ENCODE results near the gene QRSL1. TPM values are rescaled to one million over a fixed set of nuclear protein-coding genes. Genes with fewer than 3 reads are reported as not detected.

The QRSL1 gene
- total and polyA plus RNA-seq, 7 donors: 8.3 to 15.6 (median 9.4) TPM

DNA sequence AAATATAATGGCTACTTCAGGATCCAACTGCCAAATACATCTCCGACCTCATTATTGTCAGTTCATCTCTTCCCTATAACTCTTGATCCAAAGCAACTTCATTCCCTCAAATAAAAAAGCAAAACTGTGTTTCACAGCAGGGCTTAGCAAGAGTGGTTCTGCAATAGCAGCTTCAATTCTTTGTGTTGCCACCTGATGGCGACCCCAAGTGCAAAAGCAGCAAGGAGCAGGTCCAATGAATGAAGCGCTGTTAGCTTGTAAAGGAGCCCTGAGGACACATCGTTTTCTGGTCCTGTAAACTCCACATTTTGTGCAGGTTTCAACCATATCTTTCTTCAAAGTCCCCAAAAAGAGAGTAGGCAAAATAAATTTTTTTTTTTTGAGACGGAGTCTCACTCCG is 19.7 kb upstream of the QRSL1 start:
- 72 to 78% methylated on average over 6 of the region's 6 CpGs for WGBS, 2 donors
- Histone ChIP-seq H3K4me1 (no peaks in the 10 kb centered on the region), H3K9me3 (no peaks in the 10 kb centered on the region), H3K27ac (no peak overlapping the region), H3K4me3 (no peak overlapping the region), H3K27me3 (no peaks in the 10 kb centered on the region), H3K36me3 (peaks cover 0 to 18% (median 0%) of the 10 kb centered on the region in 4 donors)
- no peak for DNase-seq
- no peak for TF ChIP-seq POLR2AphosphoS5 (IDR thresholded peaks at IDR 0.05)
- no peak for TF ChIP-seq POLR2A (IDR thresholded peaks at IDR 0.05)
- no peak for TF ChIP-seq CTCF (IDR thresholded peaks at IDR 0.05)
- TF ChIP-seq EP300 (IDR thresholded peaks at IDR 0.05): no peak
- intact Hi-C loops (cut with DNase I): no loop called here

GRCh38 chr6:106611030-106611429 is 18.3 kb upstream of the QRSL1 start:
- no peak for DNase-seq
- Histone ChIP-seq H3K9me3 (no peaks in the 10 kb centered on the region), H3K27me3 (no peaks in the 10 kb centered on the region), H3K27ac (no peak overlapping the region), H3K4me3 (no peak overlapping the region), H3K36me3 (peaks cover 0 to 21% (median 0%) of the 10 kb centered on the region in 4 donors), H3K4me1 (no peaks in the 10 kb centered on the region)
- intact Hi-C loops (cut with DNase I): no loop called here
- 96 to 97% methylated on average over 2 of the region's 2 CpGs for WGBS, 2 donors
- no peak for TF ChIP-seq POLR2A (IDR thresholded peaks at IDR 0.05)
- no peak for TF ChIP-seq POLR2AphosphoS5 (IDR thresholded peaks at IDR 0.05)
- TF ChIP-seq CTCF (IDR thresholded peaks at IDR 0.05): no peak
- TF ChIP-seq EP300 (IDR thresholded peaks at IDR 0.05): no peak

DNA sequence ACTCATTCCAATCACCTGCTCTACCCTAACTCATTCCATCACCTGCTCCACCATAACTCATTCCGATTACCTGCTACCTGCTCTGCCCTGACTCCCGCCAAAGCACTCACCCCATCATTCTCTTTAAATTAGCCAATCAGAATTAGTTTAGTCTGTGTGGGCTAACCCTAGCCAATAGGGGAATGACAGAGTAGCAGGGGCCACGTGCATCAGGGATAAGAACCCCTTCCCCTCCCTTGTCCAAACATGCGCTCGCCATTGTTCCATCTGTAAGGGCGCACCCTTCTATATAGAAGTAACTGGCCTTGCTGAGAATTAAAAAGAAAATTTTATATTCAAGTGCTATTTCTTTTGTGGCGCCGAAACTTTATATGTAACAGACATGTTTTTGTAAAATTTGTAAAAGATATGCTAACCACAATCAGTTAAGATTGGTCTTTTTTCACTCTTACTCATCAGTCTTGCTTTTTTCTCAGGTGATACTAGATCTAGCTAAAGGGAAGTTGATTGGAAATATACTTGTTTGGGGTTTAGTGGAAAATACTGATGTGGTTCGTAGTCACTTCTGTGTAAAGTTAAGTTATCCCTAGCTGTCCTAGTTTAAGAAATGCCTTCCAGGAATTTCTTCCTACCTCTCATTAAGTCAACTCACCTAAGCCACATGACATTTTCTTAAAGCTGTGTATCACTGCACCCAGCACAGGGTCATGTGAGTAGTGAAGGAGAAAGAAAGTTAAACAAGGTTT is 16.5 kb upstream of the QRSL1 start:
- DNase-seq: no peak
- Histone ChIP-seq H3K4me1 (no peaks in the 10 kb centered on the region), H3K9me3 (no peaks in the 10 kb centered on the region), H3K36me3 (peaks cover 0 to 21% (median 0%) of the 10 kb centered on the region in 4 donors), H3K4me3 (no peak overlapping the region), H3K27ac (no peak overlapping the region), H3K27me3 (no peaks in the 10 kb centered on the region)
- TF ChIP-seq CTCF (IDR thresholded peaks at IDR 0.05) (no peak), EP300 (IDR thresholded peaks at IDR 0.05) (no peak), POLR2AphosphoS5 (IDR thresholded peaks at IDR 0.05) (no peak), POLR2A (IDR thresholded peaks at IDR 0.05) (no peak)
- 82 to 88% methylated on average over 9 of the region's 9 CpGs for WGBS, 2 donors
- intact Hi-C loops (cut with DNase I): no loop called here

GRCh38 chr6:106613590-106613989 is 15.8 kb upstream of the QRSL1 start:
- H3K4me3 ChIP-seq: no peak overlapping the region

More at GRCh38 chr6:106613590-106613989, 15.8 kb upstream of the QRSL1 start:
- Histone ChIP-seq H3K9me3 (no peaks in the 10 kb centered on the region), H3K27ac (no peak overlapping the region), H3K27me3 (no peaks in the 10 kb centered on the region), H3K36me3 (peaks cover 0 to 23% (median 0%) of the 10 kb centered on the region in 4 donors), H3K4me1 (no peaks in the 10 kb centered on the region)
- intact Hi-C loops (cut with DNase I): no loop called here
- DNase-seq: no peak
- 93 to 98% methylated on average over 1 of the region's 1 CpG for WGBS, 2 donors
- TF ChIP-seq POLR2A (IDR thresholded peaks at IDR 0.05) (no peak), EP300 (IDR thresholded peaks at IDR 0.05) (no peak), CTCF (IDR thresholded peaks at IDR 0.05) (no peak), POLR2AphosphoS5 (IDR thresholded peaks at IDR 0.05) (no peak)
